GM19193 (cell line): Measurements from ENCODE around the gene TPPP.

Source experiments
- POLR2A ChIP-seq: IDR thresholded peaks from 4 replicates; pipeline ENCODE4 v1.6.1; 2011; ENCODE audit not compliant: insufficient read depth, insufficient read length; ENCODE audit errors: extremely low read depth

Gene TPPP

DNA sequence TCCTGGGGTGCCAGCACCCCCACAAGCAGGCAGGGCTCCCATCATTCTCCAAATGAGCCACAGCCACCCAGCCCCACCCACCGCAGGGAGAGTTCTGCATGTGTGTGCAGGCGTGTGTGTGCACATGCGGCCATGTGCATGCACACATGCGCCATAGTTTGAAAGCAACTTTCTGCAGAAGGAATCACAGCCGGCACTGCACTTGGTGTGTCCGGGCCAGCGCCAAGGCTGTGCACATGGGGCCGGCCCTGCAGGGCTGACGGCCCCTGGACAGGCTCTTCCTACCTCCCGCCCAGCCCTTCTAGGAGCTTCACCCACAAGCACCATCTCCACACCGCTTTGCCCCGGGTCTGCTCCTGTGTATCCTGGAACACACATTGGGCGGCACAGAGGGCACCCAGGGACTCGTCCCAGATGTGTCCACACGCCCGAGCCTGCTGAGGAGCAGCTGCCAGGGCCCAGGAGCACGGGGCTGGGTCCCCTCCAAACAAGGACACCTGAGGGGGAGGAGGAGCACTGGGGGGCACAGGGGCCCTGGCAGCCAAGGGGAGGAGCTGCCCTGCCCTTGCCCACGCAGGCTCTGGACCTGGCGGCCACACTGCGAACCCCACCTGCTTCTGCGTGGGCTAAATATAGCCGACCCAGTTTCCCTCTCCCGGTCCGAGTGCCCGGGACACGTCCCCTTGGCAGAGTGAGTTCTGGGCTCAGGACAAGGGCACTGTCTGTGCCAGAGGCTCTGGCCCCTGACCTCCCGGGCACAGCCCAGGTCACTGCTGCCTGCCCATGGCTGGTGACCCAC is 19.1 kb downstream of the TPPP start:
- TF ChIP-seq POLR2A, result no peak

- no peak for TF ChIP-seq POLR2A
These were observed 19.9 kb downstream of the TPPP start for GRCh38 chr5:673161-673830.

- TF ChIP-seq POLR2A, result no peak
These were observed 20.6 kb downstream of the TPPP start for GRCh38 chr5:672329-673160.

- TF ChIP-seq POLR2A, result no peak
These were observed 21.5 kb downstream of the TPPP start for GRCh38 chr5:671459-672328.

GRCh38 chr5:670396-671270 is 22.5 kb downstream of the TPPP start:
- no peak for TF ChIP-seq POLR2A

GRCh38 chr5:669842-670395 is 23.2 kb downstream of the TPPP start:
- no peak for TF ChIP-seq POLR2A

- no peak for TF ChIP-seq POLR2A
These were observed 23.9 kb downstream of the TPPP start for GRCh38 chr5:669111-669841.

DNA sequence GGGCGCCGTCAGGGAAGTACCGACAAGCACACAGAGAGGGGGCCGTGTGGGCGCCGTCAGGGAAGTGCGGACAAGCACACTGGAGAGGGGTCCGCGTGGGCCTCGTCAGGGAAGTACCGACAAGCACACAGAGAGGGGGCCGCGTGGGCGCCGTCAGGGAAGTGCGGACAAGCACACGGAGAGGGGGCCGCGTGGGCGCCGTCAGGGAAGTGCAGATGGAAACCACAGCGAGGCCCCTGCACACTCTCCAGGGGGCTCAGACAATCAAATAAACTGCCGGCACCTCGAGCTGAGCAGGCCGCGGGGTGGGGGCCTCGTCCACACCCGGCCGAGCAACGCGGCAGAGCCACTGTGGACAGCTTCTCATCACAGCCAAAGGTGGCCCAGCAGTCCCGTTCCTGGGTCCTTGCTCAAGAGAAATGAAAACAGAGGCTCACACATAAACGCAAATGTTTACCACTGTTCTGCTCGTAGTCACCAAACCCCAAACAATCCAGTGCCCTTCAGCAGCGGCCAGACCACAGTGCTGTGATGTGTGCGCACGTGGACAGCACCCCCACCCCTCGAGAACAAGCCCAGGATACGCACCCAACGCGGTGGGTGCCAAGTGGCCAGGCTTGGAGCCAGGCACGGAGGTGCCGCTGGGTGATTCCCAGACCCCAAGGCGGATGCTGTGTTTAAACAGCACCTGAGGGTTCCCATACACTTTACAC is 24.7 kb downstream of the TPPP start:
- no peak for TF ChIP-seq POLR2A

DNA sequence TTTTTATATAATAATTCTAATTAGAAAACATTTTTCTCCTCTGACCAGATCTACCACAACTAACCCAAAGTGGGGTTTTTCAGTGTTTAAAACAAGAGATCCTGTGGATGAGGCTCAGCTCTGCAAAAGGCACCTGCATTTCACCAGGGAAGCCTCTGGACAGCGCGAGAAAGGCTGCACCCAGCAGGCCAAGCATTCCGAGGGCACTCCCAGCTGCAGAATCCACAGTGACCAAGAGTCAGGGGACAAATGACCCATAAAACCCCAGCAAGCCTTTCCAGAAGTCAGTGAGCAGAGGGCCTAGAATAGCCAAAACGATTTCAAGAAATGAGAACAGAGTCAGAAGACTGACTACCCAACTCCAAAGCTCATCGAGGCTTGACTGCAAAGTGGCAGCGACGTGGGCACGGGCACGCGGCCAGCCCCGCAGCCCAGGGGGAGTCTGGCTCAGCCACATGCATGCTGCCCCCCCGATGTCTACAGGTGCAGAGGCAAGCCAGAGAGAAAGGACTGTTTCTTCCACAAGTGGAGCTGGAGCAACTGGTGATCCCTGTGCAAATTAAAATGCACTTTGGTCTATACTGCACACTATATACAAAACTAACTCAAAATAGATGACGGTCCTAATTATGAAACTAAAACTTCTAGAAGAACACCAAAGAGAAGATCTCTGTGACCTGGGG is 26.2 kb downstream of the TPPP start:
- TF ChIP-seq POLR2A, result no peak

DNA sequence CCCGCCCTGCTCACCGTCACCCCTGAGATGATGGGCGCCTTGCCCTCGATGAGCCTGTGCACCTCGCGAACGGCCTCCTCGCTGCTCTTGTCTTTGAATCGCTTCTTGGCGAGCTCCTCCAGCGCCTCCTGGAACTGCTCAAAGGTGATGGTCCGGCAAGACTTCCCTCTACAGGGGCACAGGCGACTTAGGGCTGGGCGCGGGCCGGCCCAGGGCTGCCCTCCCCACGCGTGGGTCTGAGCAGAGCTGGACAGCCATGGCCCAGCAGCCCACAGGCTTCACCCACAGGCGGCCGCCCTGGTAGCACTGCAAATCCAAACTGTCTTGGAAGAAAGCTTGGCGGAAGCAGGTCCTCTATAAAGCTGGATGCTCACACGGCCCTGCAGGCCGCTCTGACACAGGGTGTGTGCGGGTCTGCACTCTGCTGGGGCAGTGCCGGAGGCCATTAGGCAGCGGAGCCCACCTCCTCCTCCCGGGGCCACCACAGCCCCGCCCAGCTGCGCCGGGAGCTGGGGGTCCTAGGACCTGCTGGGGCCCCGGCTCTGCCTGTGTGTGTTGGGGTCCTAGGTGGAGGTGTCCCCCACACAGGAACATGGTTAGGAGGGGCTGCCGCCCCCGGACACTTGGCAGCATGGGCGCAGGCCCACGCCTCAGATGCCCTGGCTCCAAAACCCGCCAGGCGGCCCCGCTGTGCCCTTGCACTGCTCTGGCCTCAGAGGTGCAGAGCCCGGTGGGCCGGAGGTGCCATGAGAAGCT is 27.0 kb downstream of the TPPP start:
- TF ChIP-seq POLR2A, result no peak

GRCh38 chr5:665541-665955 is 27.6 kb downstream of the TPPP start:
- no peak for TF ChIP-seq POLR2A
